Loucy (cell line): Measurements from ENCODE around the gene TPMT.

ENCODE experiments used
- H2AFZ ChIP-seq: fragments of 200-600 bp; sonication (generic); 2 replicates; pipeline ENCODE4 v1.6.0; 2016; ENCODE audit warnings: antibody characterized with exemption, mild to moderate bottlenecking, low read length, moderate library complexity
- H3F3A ChIP-seq: fragments of 200-600 bp; 2 replicates; pipeline ENCODE4 v1.6.0; 2016; ENCODE audit warnings: antibody characterized with exemption, low read depth, mild to moderate bottlenecking
- H3K27me3 ChIP-seq: fragments of 200-600 bp; sonication (generic); 2 replicates; pipeline ENCODE4 v1.6.1; 2014; ENCODE audit warnings: low read length, mild to moderate bottlenecking; ENCODE audit not compliant: insufficient read depth, poor library complexity, severe bottlenecking
- H3K36me3 ChIP-seq: fragments of 200-600 bp; sonication (generic); 2 replicates; pipeline ENCODE4 v1.6.1; 2016; ENCODE audit warnings: low read length; ENCODE audit not compliant: insufficient read depth
- H3K4me1 ChIP-seq: fragments of 200-600 bp; sonication (generic); 2 replicates; pipeline ENCODE4 v1.5.1; 2014; ENCODE audit warnings: low read length, mild to moderate bottlenecking; ENCODE audit not compliant: insufficient read depth, poor library complexity, severe bottlenecking
- H3K4me2 ChIP-seq: fragments of 200-600 bp; sonication (generic); 2 replicates; pipeline ENCODE4 v1.6.0; 2014; ENCODE audit warnings: antibody characterized with exemption, low read length, low read depth, mild to moderate bottlenecking; ENCODE audit not compliant: poor library complexity, severe bottlenecking
- H3K4me3 ChIP-seq: fragments of 200-600 bp; sonication (generic); 2 replicates; pipeline ENCODE4 v1.5.1; 2014; ENCODE audit warnings: low read length, mild to moderate bottlenecking, mixed read lengths; ENCODE audit not compliant: poor library complexity, severe bottlenecking
- H3K79me2 ChIP-seq: fragments of 200-600 bp; sonication (generic); 2 replicates; pipeline ENCODE4 v1.6.1; 2014; ENCODE audit warnings: low read length; ENCODE audit not compliant: insufficient read depth
- H3K9ac ChIP-seq: fragments of 200-600 bp; sonication (generic); 2 replicates; pipeline ENCODE4 v1.6.0; 2014; ENCODE audit warnings: mild to moderate bottlenecking, low read depth, low read length, moderate library complexity; ENCODE audit not compliant: poor library complexity, severe bottlenecking
- H3K9me2 ChIP-seq: fragments of 200-600 bp; sonication (generic); replicated peaks from 2 replicates; pipeline ENCODE4 v1.6.1; 2016; ENCODE audit warnings: low read depth, low read length, mixed read lengths
- H3K9me3 ChIP-seq: fragments of 200-600 bp; sonication (generic); 2 replicates; pipeline ENCODE4 v1.6.1; 2014; ENCODE audit warnings: mild to moderate bottlenecking, antibody characterized with exemption, low read length, low read depth; ENCODE audit not compliant: insufficient read depth
- H4K20me1 ChIP-seq: fragments of 200-600 bp; sonication (generic); 2 replicates; pipeline ENCODE4 v1.6.0; 2014; ENCODE audit warnings: antibody characterized with exemption, low read length, mild to moderate bottlenecking; ENCODE audit not compliant: insufficient read depth, poor library complexity, severe bottlenecking
- CTCF ChIP-seq: fragments of 200-600 bp; sonication (generic); conservative IDR thresholded peaks from 2 replicates; pipeline ENCODE4 v1.5.1; 2014; ENCODE audit warnings: mild to moderate bottlenecking, antibody characterized with exemption, low read length
- EZH2phosphoT487 ChIP-seq: fragments of 200-600 bp; IDR thresholded peaks from 2 replicates; pipeline ENCODE4 v1.6.1; 2018; ENCODE audit warnings: antibody characterized with exemption, mild to moderate bottlenecking, moderate library complexity, borderline replicate concordance

TPMT gene

DNA sequence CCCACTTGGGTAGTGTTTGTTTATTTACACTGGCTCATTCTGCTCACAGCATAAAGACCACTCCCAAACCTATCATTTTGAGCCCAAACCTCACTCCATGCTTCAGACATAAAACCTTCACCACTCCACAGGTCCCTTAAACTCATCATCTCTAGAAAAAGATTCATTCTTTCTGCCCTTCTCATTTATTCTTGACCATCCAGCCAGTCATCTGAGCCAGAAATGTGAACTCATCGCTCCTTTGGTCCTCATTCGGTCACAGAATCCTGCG lies 12.4 kb downstream of the TPMT start:
- TF ChIP-seq EZH2phosphoT487 (no peak), CTCF (no peak)
- Histone ChIP-seq H4K20me1 (no peaks in the 10 kb centered on the region), H3K9ac (no peak overlapping the region), H3K27me3 (no peaks in the 10 kb centered on the region), H3F3A (no peaks in the 10 kb centered on the region), H3K9me3 (no peaks in the 10 kb centered on the region), H3K9me2 (no peaks in the 10 kb centered on the region), H3K4me2 (no peak overlapping the region), H2AFZ (no peak overlapping the region), H3K79me2 (no peaks in the 10 kb centered on the region), H3K4me3 (no peak overlapping the region), H3K4me1 (no peaks in the 10 kb centered on the region), H3K36me3 (peaks cover 4% of the 10 kb centered on the region; the same call in 1 of the 2 replicates)

DNA sequence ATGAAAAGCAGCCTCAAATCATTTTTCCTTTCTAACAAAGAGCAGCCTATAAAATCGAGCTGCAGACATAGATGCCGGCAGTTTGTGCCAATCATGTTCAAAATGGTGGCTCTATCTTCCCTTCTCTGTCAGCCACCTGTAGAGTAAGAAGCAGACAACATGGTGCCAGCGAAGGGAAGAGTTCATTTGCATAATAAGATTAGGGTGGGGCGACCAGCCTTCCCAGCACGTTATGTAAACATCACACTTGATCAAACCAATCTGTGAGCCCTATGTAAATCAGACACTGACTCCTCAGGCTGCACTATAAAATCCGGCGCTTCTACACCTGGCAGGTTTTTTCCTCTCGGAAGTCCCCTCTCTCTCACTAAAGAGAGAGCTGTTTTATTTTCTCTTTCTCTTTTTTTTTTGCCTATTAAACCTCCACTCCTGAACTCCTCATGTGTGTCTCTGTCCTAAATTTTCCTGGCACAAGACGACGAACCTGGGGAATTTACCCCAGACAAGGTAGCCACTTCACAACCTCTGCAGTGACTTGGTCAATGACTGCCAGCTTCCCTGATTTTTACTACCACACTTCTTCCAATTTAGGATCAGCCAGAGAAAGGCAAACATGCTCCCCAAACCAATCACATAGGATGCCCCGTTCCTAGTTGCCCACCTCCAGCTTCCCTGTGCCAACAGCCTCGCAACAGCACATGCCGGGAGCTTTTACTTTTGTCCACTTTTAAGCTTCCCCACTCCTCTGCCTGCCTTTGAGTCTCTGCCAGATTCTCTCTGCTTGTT lies 12.9 kb downstream of the TPMT start:
- no peaks in the 10 kb centered on the region for H4K20me1 ChIP-seq

GRCh38 chr6:18139935-18140621 lies 14.8 kb downstream of the TPMT start:
- no peak overlapping the region for H2AFZ ChIP-seq
- no peaks in the 10 kb centered on the region for H3F3A ChIP-seq
- no peak for TF ChIP-seq CTCF
- TF ChIP-seq EZH2phosphoT487: no peak
- H3K79me2 ChIP-seq: no peaks in the 10 kb centered on the region
- no peak overlapping the region for H3K9ac ChIP-seq
- no peaks in the 10 kb centered on the region for H3K9me2 ChIP-seq
- no peak overlapping the region for H3K4me3 ChIP-seq
- H3K36me3 ChIP-seq: peaks cover 4% of the 10 kb centered on the region; the same call in 1 of the 2 replicates
- no peaks in the 10 kb centered on the region for H4K20me1 ChIP-seq
- no peaks in the 10 kb centered on the region for H3K9me3 ChIP-seq
- no peaks in the 10 kb centered on the region for H3K4me1 ChIP-seq
- no peaks in the 10 kb centered on the region for H3K27me3 ChIP-seq
- no peak overlapping the region for H3K4me2 ChIP-seq

More for the DNA sequence above, 12.9 kb downstream of the TPMT start:
- H3K79me2 ChIP-seq: no peaks in the 10 kb centered on the region
- H3K9ac ChIP-seq: no peak overlapping the region
- H3K27me3 ChIP-seq: no peaks in the 10 kb centered on the region
- TF ChIP-seq CTCF: no peak
- H3F3A ChIP-seq: no peaks in the 10 kb centered on the region
- no peak overlapping the region for H3K4me2 ChIP-seq
- no peak overlapping the region for H2AFZ ChIP-seq
- H3K36me3 ChIP-seq: peaks cover 4% of the 10 kb centered on the region; the same call in 1 of the 2 replicates
- no peaks in the 10 kb centered on the region for H3K9me3 ChIP-seq
- H3K9me2 ChIP-seq: no peaks in the 10 kb centered on the region
- H3K4me3 ChIP-seq: no peak overlapping the region
- no peaks in the 10 kb centered on the region for H3K4me1 ChIP-seq
